SK-N-SH (cell line): Measurements from ENCODE around the gene TBC1D12. TPM values are rescaled to one million over a fixed set of nuclear protein-coding genes. Genes with fewer than 3 reads are reported as not detected.

ENCODE experiments used
- CTCF ChIA-PET: fragments of 300-600, 350-600 bp; formaldehyde crosslinking; extraction: SDS; loops from one replicate; lab custom pipeline; 2021; lab: Yijun Ruan, JAX
- POLR2A ChIA-PET: fragments of 350-600 bp; sonication (Branson Sonifier 250); formaldehyde crosslinking; extraction: SDS; loops from one replicate; lab custom pipeline; 2020; ENCODE audit warnings: antibody characterized with exemption, inconsistent platforms; lab: Yijun Ruan, JAX
- DNase-seq: peaks from one replicate; pipeline ENCODE4 v3.0.0; 2012
- H2AFZ ChIP-seq: fragments of 200-600 bp; sonication (generic); 2 replicates; pipeline ENCODE4 v1.8.1; 2016; ENCODE audit warnings: antibody characterized with exemption, mild to moderate bottlenecking, low read depth
- H3F3A ChIP-seq: fragments of 200-600 bp; sonication (generic); replicated peaks from 2 replicates; pipeline ENCODE3; 2016; ENCODE audit warnings: antibody characterized with exemption, mild to moderate bottlenecking; ENCODE audit not compliant: insufficient read depth
- H3K27ac ChIP-seq, 2 experiments: fragments of 200-500 bp in 1 of 2; fragments of 200-600 bp in 1 of 2; sonication (Bioruptor generic) in 1 of 2; sonication (generic), shearing (Covaris generic) in 1 of 2; 2 replicates each; pipeline versions ENCODE4 v1.5.1 to v1.6.1; 2014 to 2016; ENCODE audit warnings: low read depth in 2 of 2, inconsistent platforms in 1 of 2, low read length in 1 of 2, mild to moderate bottlenecking in 1 of 2, mixed read lengths in 1 of 2
- H3K27me3 ChIP-seq: fragments of 200-600 bp; sonication (generic), shearing (Covaris generic); 2 replicates; pipeline ENCODE4 v1.6.1; 2016; ENCODE audit warnings: mixed run types; ENCODE audit not compliant: insufficient read depth
- H3K36me3 ChIP-seq, 2 experiments: fragments of 200-500 bp in 1 of 2; fragments of 200-600 bp in 1 of 2; sonication (Bioruptor generic) in 1 of 2; sonication (generic) in 1 of 2; replicated peaks in 1 of 2; 2 replicates each; pipeline versions ENCODE3 to v1.5.1; 2014 to 2016; ENCODE audit warnings: low read length in 1 of 2, mild to moderate bottlenecking in 1 of 2; ENCODE audit not compliant: insufficient read depth in 2 of 2, control insufficient read depth in 1 of 2
- H3K4me1 ChIP-seq, 2 experiments: fragments of 200-500 bp in 1 of 2; fragments of 200-600 bp in 1 of 2; sonication (Bioruptor generic) in 1 of 2; sonication (generic), shearing (Covaris generic) in 1 of 2; 2 replicates each; pipeline versions ENCODE4 v1.5.1 to v1.6.1; 2014 to 2016; ENCODE audit warnings: low read depth in 1 of 2, low read length in 1 of 2, mixed run types in 1 of 2; ENCODE audit not compliant: insufficient read depth in 2 of 2, control insufficient read depth in 1 of 2
- H3K4me2 ChIP-seq: fragments of 200-600 bp; sonication (generic), shearing (Covaris generic); 2 replicates; pipeline ENCODE4 v1.6.1; 2017; ENCODE audit warnings: mixed run types
- H3K4me3 ChIP-seq, 2 experiments: fragments of 200-500 bp in 1 of 2; fragments of 200-600 bp in 1 of 2; sonication (Bioruptor generic) in 1 of 2; sonication (generic), shearing (Covaris generic) in 1 of 2; 2 replicates each; pipeline versions ENCODE4 v1.5.1 to v1.8.1; 2014 to 2016; ENCODE audit warnings: low read depth in 2 of 2, inconsistent platforms in 1 of 2, low read length in 1 of 2, mild to moderate bottlenecking in 1 of 2, mixed read lengths in 1 of 2, moderate library complexity in 1 of 2
- H3K79me2 ChIP-seq: fragments of 200-600 bp; sonication (generic); 2 replicates; pipeline ENCODE4 v1.8.1; 2017; ENCODE audit warnings: mild to moderate bottlenecking; ENCODE audit not compliant: insufficient read depth
- H3K9ac ChIP-seq: fragments of 200-600 bp; sonication (generic); 2 replicates; pipeline ENCODE4 v1.6.1; 2017; ENCODE audit warnings: mixed run types
- H3K9me2 ChIP-seq: fragments of 200-600 bp; sonication (generic); 2 replicates; pipeline ENCODE4 v1.6.1; 2017; ENCODE audit warnings: mixed run types
- H3K9me3 ChIP-seq: fragments of 200-600 bp; sonication (generic); 2 replicates; pipeline ENCODE4 v1.6.1; 2017; ENCODE audit warnings: mixed run types, mild to moderate bottlenecking, moderate library complexity
- H4K20me1 ChIP-seq: fragments of 200-600 bp; sonication (generic); 2 replicates; pipeline ENCODE4 v1.6.1; 2017; ENCODE audit warnings: mild to moderate bottlenecking, mixed run types; ENCODE audit not compliant: insufficient read depth
- FOXM1 ChIP-seq: IDR thresholded peaks from 2 replicates; pipeline ENCODE4 v1.4.0; 2012; ENCODE audit warnings: low read depth, mild to moderate bottlenecking
- JUND ChIP-seq: IDR thresholded peaks from 2 replicates; pipeline ENCODE4 v1.4.0; 2012
- MXI1 ChIP-seq: IDR thresholded peaks from 2 replicates; pipeline ENCODE4 v1.6.1; 2012; ENCODE audit warnings: mild to moderate bottlenecking, low read depth, low read length, improper control_type of control experiment
- NRF1 ChIP-seq: IDR thresholded peaks from 2 replicates; pipeline ENCODE4 v1.6.1; 2012; ENCODE audit warnings: low read depth, mild to moderate bottlenecking, low read length
- POLR2AphosphoS5 ChIP-seq: IDR thresholded peaks from 2 replicates; pipeline ENCODE4 v1.6.1; 2012; ENCODE audit warnings: low read depth, low read length
- SMC3 ChIP-seq: IDR thresholded peaks from 2 replicates; pipeline ENCODE4 v1.6.1; 2012; ENCODE audit warnings: low read depth, low read length, improper control_type of control experiment
- TCF12 ChIP-seq: IDR thresholded peaks from 2 replicates; pipeline ENCODE4 v1.4.0; 2012
- WGBS: methylation state at CpG from one replicate; pipeline ENCODE4 v1.1.6; 2017; ENCODE audit warnings: low lambda C conversion rate; 5-methylcytosine and 5-hydroxymethylcytosine counted together
- polyA plus RNA-seq, 3 experiments: library from polyadenylated mRNA; depleted of rRNA; stranded (reverse); fragments of >200 nt; gene quantifications; 2 replicates each; pipeline ENCODE4 v1.2.3, GENCODE V29; 2012
- TF ChIP-seq, protein P1 (sequence below): fragments of 150-350 bp; IDR thresholded peaks from 2 replicates; pipeline ENCODE4 v1.6.1; 2016; ENCODE audit warnings: mild to moderate bottlenecking, low read depth, low read length
- TF ChIP-seq, protein P2 (sequence below): IDR thresholded peaks from 2 replicates; pipeline ENCODE4; 2012
- TF ChIP-seq, protein P3 (sequence below): IDR thresholded peaks from 2 replicates; pipeline ENCODE4 v1.4.0; 2012; ENCODE audit warnings: low read depth, borderline replicate concordance

The TBC1D12 gene
- polyA plus RNA-seq, 1 of the 3 experiments (the other 2 are of a cell fraction), result 1.8 TPM

GRCh38 chr10:94423627-94424026 lies 21.3 kb downstream of the TBC1D12 start:
- ChIA-PET CTCF (interaction anchor here (1.0 to 1.3 kb wide), 2 partner anchors 20 to 103 kb away, joined by 3 to 4 read pairs; no protein-coding TSS in a partner anchor), POLR2A (no interaction called here)
- peaks cover 7% of the 10 kb centered on the region for H3K9me3 ChIP-seq
- H3K27ac ChIP-seq, result no peak overlapping the region
- 15% methylated on average over 1 of the region's 1 CpG for WGBS
- peaks cover 4% of the 10 kb centered on the region for H4K20me1 ChIP-seq
- TF ChIP-seq, protein P1, sequence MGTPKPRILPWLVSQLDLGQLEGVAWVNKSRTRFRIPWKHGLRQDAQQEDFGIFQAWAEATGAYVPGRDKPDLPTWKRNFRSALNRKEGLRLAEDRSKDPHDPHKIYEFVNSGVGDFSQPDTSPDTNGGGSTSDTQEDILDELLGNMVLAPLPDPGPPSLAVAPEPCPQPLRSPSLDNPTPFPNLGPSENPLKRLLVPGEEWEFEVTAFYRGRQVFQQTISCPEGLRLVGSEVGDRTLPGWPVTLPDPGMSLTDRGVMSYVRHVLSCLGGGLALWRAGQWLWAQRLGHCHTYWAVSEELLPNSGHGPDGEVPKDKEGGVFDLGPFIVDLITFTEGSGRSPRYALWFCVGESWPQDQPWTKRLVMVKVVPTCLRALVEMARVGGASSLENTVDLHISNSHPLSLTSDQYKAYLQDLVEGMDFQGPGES, result no peak
- TF ChIP-seq MXI1 (no peak), FOXM1 (no peak), JUND (no peak), TCF12 (no peak), POLR2AphosphoS5 (no peak)
- TF ChIP-seq, protein P2, sequence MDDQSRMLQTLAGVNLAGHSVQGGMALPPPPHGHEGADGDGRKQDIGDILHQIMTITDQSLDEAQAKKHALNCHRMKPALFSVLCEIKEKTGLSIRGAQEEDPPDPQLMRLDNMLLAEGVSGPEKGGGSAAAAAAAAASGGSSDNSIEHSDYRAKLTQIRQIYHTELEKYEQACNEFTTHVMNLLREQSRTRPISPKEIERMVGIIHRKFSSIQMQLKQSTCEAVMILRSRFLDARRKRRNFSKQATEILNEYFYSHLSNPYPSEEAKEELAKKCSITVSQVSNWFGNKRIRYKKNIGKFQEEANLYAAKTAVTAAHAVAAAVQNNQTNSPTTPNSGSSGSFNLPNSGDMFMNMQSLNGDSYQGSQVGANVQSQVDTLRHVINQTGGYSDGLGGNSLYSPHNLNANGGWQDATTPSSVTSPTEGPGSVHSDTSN, result no peak
- TF ChIP-seq, protein P3, sequence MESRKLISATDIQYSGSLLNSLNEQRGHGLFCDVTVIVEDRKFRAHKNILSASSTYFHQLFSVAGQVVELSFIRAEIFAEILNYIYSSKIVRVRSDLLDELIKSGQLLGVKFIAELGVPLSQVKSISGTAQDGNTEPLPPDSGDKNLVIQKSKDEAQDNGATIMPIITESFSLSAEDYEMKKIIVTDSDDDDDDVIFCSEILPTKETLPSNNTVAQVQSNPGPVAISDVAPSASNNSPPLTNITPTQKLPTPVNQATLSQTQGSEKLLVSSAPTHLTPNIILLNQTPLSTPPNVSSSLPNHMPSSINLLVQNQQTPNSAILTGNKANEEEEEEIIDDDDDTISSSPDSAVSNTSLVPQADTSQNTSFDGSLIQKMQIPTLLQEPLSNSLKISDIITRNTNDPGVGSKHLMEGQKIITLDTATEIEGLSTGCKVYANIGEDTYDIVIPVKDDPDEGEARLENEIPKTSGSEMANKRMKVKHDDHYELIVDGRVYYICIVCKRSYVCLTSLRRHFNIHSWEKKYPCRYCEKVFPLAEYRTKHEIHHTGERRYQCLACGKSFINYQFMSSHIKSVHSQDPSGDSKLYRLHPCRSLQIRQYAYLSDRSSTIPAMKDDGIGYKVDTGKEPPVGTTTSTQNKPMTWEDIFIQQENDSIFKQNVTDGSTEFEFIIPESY, result no peak
- no peaks in the 10 kb centered on the region for H3K9me2 ChIP-seq
- no peaks in the 10 kb centered on the region for H3K4me1 ChIP-seq
- H3K4me2 ChIP-seq, result no peak overlapping the region
- peaks cover 78% of the 10 kb centered on the region for H3K79me2 ChIP-seq
- no peaks in the 10 kb centered on the region for H3K36me3 ChIP-seq
- peaks cover 6% of the 10 kb centered on the region for H3F3A ChIP-seq
- no peaks in the 10 kb centered on the region for H3K27me3 ChIP-seq
- no peak overlapping the region for H2AFZ ChIP-seq
- H3K9ac ChIP-seq, result no peak overlapping the region
- no peak overlapping the region for H3K4me3 ChIP-seq
- no peak for DNase-seq

DNA sequence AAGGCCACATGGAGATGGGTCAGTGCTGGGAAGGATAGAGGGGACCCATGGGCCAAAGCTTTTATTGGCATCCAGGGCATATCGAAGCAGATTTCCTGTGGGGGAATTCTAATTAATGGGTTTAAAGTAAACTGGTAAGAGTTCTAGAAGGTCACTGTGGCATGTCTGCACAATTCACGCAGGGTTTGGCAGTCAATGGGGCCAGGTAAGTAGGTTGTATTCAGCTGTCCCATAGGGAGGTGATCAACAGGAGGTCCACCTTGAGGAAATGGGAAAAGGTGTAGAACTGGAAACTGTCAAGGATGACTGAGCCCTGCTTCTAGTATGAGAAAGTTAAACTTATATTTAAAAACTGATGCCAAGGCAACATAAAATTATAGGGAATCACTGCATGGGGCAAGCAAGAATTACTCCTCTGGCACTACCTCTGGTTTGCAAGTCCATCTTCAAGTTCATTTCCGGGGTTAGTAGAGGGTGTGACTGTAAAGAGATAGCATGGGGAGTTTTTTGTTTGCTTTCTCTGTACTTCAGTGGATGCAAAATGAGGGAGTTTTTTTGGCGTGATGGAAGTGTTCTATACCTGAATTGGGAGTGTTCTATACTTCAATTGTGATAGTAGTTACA lies 22.5 kb downstream of the TBC1D12 start:
- peaks cover 70% of the 10 kb centered on the region for H3K79me2 ChIP-seq
- no peak overlapping the region for H3K4me2 ChIP-seq
- no peak overlapping the region for H3K9ac ChIP-seq
- no peak for DNase-seq
- no peak overlapping the region for H3K4me3 ChIP-seq
- TF ChIP-seq SMC3, result no peak
- TF ChIP-seq, protein P2, result no peak
- TF ChIP-seq NRF1, result no peak
- TF ChIP-seq, protein P1, result no peak
- TF ChIP-seq, all 33 proteins: peak for 0
- Histone ChIP-seq H2AFZ (no peak overlapping the region), H3K36me3 (no peaks in the 10 kb centered on the region), H3K4me1 (no peaks in the 10 kb centered on the region), H3K9me2 (no peaks in the 10 kb centered on the region), H3K9me3 (peaks cover 7% of the 10 kb centered on the region), H3F3A (peaks cover 11% of the 10 kb centered on the region), H4K20me1 (peaks cover 8% of the 10 kb centered on the region), H3K27me3 (no peaks in the 10 kb centered on the region), H3K27ac (no peak overlapping the region)
- ChIA-PET CTCF (interaction anchor here (1.0 to 1.3 kb wide), 2 partner anchors 19 to 104 kb away, joined by 3 to 4 read pairs; no protein-coding TSS in a partner anchor), POLR2A (no interaction called here)
- 96% methylated on average over 4 of the region's 4 CpGs for WGBS
